IPS-18c (cell line): Measurements from ENCODE around the gene CRYL1.
"Not testable (repeated sequence)": the region's sequence is repeated elsewhere in the genome, so short reads cannot be mapped to it uniquely, and the experiment has no call there.

Experiments used
- H3K4me3 ChIP-seq: 2 replicates; pipeline ENCODE4 v1.7.0; 2013; ENCODE audit warnings: low read depth, mild to moderate bottlenecking, low read length, moderate library complexity; ENCODE audit not compliant: insufficient read depth
- H3K9me3 ChIP-seq: one replicate; pipeline ENCODE4 v1.6.1; 2013; ENCODE audit warnings: mild to moderate bottlenecking, low read length, moderate library complexity; ENCODE audit not compliant: control insufficient read depth, insufficient read depth

CRYL1 gene

DNA sequence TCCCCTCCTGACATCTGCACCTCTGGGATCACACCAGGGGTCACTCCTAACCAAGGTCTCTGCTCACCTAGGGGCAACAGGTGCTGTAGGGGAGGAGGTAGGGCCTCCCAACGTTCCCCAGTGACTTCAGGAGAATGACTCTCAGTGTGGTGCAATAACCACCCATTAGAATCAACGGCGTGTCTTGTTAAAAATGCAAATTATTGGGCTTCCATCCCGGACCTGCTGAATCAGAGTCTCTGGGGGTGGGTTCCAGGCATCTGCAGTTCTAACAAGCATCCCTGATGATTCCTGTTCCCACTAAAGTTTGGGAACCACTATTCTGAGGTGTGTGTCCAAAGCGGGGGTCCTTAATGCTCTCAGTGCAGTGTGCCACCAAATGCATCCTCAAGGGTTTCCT lies 84.6 kb downstream of the CRYL1 start:
- Histone ChIP-seq H3K4me3 (no peak overlapping the region), H3K9me3 (no peaks in the 10 kb centered on the region)

DNA sequence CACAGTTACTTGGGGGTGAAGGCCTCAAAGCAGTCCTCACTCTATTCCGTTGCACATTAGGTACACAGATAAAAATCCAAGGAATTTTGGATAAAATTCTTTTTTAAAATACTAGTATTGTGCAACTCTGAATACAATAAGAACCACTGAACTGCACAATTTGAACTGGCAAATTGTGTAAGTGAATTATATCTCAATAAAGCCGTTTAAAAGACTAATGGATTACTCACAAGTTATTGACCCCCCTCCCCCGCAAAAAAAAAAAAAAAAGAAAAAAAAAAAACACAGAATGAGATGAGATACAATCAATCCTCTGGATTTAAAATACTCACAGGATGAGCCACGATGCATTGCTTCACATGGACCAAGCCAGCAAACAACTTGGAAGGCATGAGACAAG lies 86.4 kb downstream of the CRYL1 start:
- Histone ChIP-seq H3K9me3 (no peaks in the 10 kb centered on the region), H3K4me3 (no peak overlapping the region)

DNA sequence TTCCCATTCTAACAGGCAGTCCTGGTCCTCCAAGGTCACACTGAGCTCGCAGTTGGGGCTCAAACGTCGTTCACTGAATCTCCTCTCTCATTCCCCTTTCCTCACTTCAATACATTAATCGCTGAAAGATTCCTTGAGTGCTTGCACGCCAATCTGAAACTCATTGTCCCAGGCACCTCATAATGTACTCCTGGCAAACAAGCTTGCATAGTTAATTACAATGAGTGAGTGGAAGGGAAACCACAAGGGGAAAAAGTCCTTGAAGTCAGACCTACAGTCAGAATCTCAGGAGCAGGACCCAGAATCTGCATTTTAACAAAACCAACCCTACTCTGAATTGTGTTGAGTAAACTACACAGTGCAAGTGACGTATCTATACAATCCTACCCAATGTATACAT lies 86.9 kb downstream of the CRYL1 start:
- Histone ChIP-seq H3K4me3 (no peak overlapping the region), H3K9me3 (no peaks in the 10 kb centered on the region)

DNA sequence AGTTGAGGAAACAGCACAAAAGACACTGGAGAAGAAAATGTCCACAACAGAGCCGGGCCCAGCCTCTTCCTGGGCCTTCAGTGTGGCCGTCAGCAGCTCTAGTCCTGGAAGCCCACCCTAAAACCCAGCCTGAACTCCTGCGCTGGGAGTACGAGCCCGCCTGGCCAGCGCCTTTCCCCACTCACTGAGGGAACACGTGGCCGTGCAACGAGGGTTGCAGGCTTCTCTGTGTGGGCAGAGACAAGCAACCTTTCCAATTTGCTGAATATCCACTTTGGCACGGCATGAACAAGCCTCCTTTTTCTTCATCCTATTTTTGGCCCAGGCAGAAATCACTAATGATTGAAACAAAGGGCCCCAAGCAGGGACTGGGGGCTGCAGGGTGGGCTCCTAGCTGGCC lies 89.2 kb downstream of the CRYL1 start:
- H3K4me3 ChIP-seq, result no peak overlapping the region

GRCh38 chr13:20435616-20436368 lies 89.9 kb downstream of the CRYL1 start:
- Histone ChIP-seq H3K4me3 (no peak overlapping the region), H3K9me3 (no peaks in the 10 kb centered on the region)

More for the DNA sequence above, 89.2 kb downstream of the CRYL1 start:
- H3K9me3 ChIP-seq, result no peaks in the 10 kb centered on the region

DNA sequence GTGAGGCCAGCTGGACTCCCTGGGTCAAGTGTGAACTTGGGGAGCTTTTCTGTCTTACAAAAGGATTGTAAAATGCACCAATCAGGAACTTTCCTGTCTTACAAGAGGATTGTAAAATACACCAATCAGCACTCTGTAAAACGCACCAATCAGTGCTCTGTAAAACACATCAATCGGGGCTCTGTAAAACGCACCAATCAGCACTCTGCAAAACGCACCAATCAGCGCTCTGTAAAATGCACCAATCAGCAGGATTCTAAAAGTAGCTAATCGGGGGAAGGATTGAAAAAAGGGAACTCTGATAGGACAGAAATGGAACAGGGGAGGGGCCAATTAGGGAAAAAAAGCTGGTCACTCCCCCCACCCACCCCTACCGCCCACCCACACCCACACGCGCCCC lies 91.4 kb downstream of the CRYL1 start:
- H3K4me3 ChIP-seq, result not testable (repeated sequence)

DNA sequence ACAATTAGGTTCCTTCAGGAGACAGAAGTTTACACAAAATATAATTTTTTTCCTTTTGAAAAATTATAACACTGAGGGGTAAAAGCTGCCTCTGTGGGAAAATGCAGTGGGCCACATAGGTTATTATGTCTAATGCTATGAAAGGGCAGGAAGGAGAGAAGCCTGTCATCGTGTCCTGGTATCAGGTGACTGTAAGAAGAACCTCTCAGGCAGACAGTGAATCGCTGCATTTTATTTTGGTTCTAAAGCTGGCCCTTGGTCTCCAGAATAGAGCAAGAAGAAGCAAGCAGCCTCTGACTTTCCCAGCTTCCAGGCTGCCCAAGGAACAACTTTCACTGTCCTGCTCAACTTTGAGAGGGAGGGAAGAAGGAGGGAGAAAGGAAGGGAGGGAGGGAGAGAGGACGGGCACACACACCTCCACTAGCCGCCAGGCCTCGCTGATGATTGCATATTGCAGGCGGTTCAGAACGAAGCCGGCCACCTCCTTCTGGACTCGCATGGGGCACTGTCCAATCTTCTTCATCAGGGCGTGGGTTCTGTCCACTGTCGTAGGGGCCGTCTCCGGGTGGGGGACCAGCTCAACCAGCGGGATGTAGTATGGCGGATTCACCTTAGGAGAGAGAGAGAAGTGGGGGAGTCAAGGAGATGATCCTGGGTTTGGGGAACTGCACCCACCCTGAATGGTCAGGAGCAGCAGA lies 93.8 kb downstream of the CRYL1 start:
- Histone ChIP-seq H3K9me3 (no peaks in the 10 kb centered on the region), H3K4me3 (no peak overlapping the region)

More for the DNA sequence above, 91.4 kb downstream of the CRYL1 start:
- H3K9me3 ChIP-seq, result not testable (repeated sequence)

DNA sequence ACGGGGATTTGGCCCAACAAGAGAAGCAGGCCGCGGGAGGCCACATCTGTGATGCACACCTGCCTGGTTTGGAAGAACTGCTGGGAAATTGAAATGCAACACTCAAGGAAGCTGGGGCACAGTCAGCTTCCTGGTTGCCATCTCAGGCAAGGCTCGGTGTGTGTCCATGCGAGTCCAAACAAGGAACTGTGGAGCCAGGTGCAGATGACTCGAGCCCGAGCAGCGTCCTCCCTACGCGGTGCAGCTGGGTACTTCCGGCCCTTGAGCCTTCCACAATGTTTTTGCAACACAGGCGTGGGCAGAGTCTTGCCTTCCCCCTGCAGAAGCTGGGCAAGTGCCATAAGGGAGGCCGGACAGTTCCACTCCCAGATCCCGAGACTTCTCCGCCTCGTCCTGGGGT lies 94.6 kb downstream of the CRYL1 start:
- Histone ChIP-seq H3K9me3 (no peaks in the 10 kb centered on the region), H3K4me3 (no peak overlapping the region)

DNA sequence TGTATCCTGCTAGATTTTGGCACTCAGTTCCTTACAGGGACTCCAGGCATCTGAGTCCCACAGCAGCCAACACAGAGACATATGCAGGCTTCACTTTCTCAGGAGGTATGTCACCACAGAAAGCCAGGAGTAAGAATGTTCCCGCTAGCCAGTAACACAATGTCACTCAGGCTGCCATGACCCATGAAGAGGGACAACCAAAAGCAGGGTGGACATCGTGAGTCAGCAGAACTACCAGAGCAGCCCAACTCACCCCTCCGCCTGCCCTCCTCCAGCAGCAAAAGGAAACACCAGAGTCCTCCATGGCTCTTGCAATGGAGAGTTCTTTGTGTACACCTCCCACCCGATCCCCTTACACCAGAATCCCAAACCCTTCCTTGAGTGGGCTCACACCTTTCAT lies 95.4 kb downstream of the CRYL1 start:
- H3K9me3 ChIP-seq, result no peaks in the 10 kb centered on the region
- no peak overlapping the region for H3K4me3 ChIP-seq

- Histone ChIP-seq H3K4me3 (no peak overlapping the region), H3K9me3 (no peaks in the 10 kb centered on the region)
Measured at GRCh38 chr13:20429682-20430081, 96.0 kb downstream of the CRYL1 start.

GRCh38 chr13:20428666-20429644 lies 96.7 kb downstream of the CRYL1 start:
- Histone ChIP-seq H3K9me3 (no peaks in the 10 kb centered on the region), H3K4me3 (no peak overlapping the region)

GRCh38 chr13:20426766-20427448 lies 98.8 kb downstream of the CRYL1 start:
- H3K4me3 ChIP-seq, result no peak overlapping the region
- H3K9me3 ChIP-seq, result no peaks in the 10 kb centered on the region

DNA sequence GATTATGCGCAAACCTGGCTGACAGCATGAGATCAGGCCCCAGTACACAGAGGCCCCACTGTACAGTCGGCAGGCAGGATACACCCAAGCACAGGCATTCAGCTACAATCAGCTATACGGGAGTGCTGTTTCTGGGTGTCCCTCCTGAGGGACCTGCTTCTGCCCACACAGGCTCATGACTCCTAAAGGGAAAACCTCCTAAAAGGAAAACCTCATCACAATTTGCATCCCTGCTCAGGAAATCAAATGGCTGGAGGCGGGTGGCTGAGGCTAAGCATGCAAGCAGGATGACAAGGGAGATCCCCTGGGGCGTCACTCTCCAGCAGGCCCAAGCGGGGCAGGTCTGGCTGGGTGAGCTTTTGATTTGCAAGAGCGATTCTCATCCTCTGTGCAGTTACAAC lies 99.8 kb downstream of the CRYL1 start:
- Histone ChIP-seq H3K9me3 (no peaks in the 10 kb centered on the region), H3K4me3 (no peak overlapping the region)

DNA sequence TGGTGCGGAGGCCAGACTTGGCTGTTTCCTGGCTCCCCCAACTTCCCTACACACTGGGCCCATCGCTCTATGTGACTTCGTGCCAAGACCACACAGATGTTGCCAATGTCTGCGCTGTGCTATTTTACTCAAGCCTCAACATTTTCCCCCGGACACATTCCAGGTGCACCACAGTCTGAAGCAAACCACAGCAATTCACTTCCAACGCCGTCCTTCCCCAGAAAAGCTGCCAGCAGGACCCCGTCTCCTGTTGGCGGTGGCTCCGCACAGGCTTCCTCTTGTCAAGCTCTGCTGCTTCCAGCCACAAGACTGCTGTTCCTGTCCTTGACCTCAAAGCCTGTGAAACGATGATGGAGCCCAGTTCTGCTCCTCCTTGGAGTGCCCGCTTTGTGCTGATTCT lies 100.7 kb downstream of the CRYL1 start:
- Histone ChIP-seq H3K4me3 (no peak overlapping the region), H3K9me3 (no peaks in the 10 kb centered on the region)

DNA sequence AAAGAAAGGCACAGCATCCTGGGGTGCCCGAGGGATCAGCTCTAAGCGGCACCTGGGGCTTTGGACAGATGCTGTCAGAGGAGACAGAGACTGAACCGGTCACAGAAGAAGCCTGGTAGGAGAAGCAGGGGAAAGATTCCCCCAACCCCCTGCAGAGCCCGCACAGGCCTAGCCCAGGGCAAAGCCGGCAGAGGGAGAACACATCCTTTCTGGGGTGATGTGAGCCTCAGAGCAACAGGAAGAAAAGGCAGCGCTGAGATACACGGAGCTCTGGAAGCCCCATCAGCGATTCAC lies 101.2 kb downstream of the CRYL1 start:
- no peaks in the 10 kb centered on the region for H3K9me3 ChIP-seq
- no peak overlapping the region for H3K4me3 ChIP-seq

DNA sequence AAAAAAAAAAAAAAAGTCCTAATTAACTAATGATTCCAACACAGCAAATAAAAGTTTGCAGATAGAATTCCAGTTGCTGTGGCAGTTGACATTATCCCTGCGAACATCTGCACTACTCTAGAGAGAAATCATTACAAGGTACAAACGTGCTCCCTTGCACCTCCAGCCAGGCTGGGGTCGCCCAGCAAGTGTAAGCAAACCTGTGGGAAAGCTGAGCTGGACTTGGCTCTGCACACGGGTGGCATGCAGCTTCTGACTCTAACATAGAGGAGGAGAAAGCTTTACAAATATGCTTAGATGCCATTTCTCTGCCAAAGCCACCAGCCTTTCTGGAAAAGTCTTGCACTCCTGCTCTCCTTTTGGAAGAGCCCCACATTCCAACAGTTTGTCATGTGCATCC lies 103.3 kb downstream of the CRYL1 start:
- Histone ChIP-seq H3K9me3 (no peaks in the 10 kb centered on the region), H3K4me3 (no peak overlapping the region)

DNA sequence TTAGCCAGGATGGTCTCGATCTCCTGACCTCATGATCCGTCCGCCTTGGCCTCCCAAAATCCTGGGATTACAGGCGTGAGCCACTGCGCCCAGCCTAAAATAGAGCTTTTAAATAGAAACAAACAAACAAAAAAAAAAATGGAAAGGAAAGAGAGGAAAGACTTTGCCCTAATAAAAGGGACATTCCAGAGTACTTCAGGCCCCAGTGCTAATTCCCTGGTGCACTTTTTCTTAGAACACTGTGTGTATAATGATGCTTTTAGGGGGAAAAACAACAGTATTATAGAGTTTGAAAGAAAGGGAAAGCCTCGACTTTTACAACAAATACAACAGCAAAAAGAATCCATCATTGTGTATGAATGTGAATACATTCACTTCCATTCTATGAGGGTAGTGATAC lies 104.7 kb downstream of the CRYL1 start:
- H3K4me3 ChIP-seq, result no peak overlapping the region
- no peaks in the 10 kb centered on the region for H3K9me3 ChIP-seq
